H1 (cell line): ENCODE results near the gene WSCD2. TPM values are rescaled to one million over a fixed set of nuclear protein-coding genes. Genes with fewer than 3 reads are reported as not detected.
A peak's percentile ranks its signal among the peaks of the same experiment; 100 is the strongest.

Experiments
- CBX8 ChIP-seq: fragments of 300-800, 300-1000 bp; sonication (generic); IDR thresholded peaks from 2 replicates; pipeline ENCODE4 v1.7.1; 2016; ENCODE audit warnings: low read depth, low read length, borderline replicate concordance
- FOSL1 ChIP-seq: IDR thresholded peaks from 2 replicates; pipeline ENCODE4 v1.6.1; 2011; ENCODE audit warnings: mild to moderate bottlenecking, low read depth, low read length, moderate library complexity; ENCODE audit not compliant: insufficient read depth
- GTF2F1 ChIP-seq: IDR thresholded peaks from 2 replicates; pipeline ENCODE4 v1.6.1; 2012; ENCODE audit warnings: low read depth, low read length, improper control_type of control experiment, borderline replicate concordance
- JUN ChIP-seq: IDR thresholded peaks from 2 replicates; pipeline ENCODE4 v1.6.1; 2011; ENCODE audit warnings: low read depth, mild to moderate bottlenecking, improper control_type of control experiment, low read length
- KDM1A ChIP-seq: fragments of 200-600, 300-600 bp; sonication (generic); IDR thresholded peaks from 2 replicates; pipeline ENCODE4 v1.7.1; 2016; ENCODE audit warnings: mild to moderate bottlenecking, low read length, borderline replicate concordance
- POLR2AphosphoS5 ChIP-seq: IDR thresholded peaks from 2 replicates; pipeline ENCODE4 v1.6.1; 2011; ENCODE audit warnings: low read depth, low read length
- RNF2 ChIP-seq: fragments of 200-900, 300-1000 bp; sonication (generic); IDR thresholded peaks from 2 replicates; pipeline ENCODE4 v1.7.1; 2016; ENCODE audit warnings: borderline replicate concordance, low read depth, mild to moderate bottlenecking, antibody characterized with exemption, low read length; ENCODE audit not compliant: poor library complexity, severe bottlenecking; ENCODE audit errors: missing control alignments
- RXRA ChIP-seq: IDR thresholded peaks from 2 replicates; pipeline ENCODE4 v1.6.1; 2011; ENCODE audit warnings: low read depth, mild to moderate bottlenecking, low read length, moderate library complexity; ENCODE audit not compliant: insufficient read depth
- SIX5 ChIP-seq: IDR thresholded peaks from 2 replicates; pipeline ENCODE4 v1.6.1; 2011; ENCODE audit warnings: mild to moderate bottlenecking, low read depth, low read length
- SP4 ChIP-seq: IDR thresholded peaks from 2 replicates; pipeline ENCODE4 v1.6.1; 2012; ENCODE audit warnings: low read length, inconsistent platforms
- TCF12 ChIP-seq: IDR thresholded peaks from 2 replicates; pipeline ENCODE4 v1.6.1; 2011; ENCODE audit warnings: low read depth, mild to moderate bottlenecking, low read length
- ZNF274 ChIP-seq: IDR thresholded peaks from 2 replicates; pipeline ENCODE4 v1.7.0; 2012; ENCODE audit warnings: low read length, borderline replicate concordance; ENCODE audit errors: extremely low read depth
- polyA plus RNA-seq, 7 experiments: library from polyadenylated mRNA; depleted of rRNA in 3 of 7; stranded (reverse) in 5 of 7; unstranded in 2 of 7; fragments of >200 nt in 5 of 7; fragments of 200-250 nt in 2 of 7; gene quantifications; 1 replicate in 5 of 7; 2 replicates in 1 of 7; 4 replicates in 1 of 7; pipeline versions ENCODE4 v1.2.1 to v1.2.3, GENCODE V29; 2011 to 2013; ENCODE audit warnings: missing spikeins in 2 of 7, mixed read lengths in 2 of 7
- total RNA-seq: library from RNA; stranded (reverse); fragmentation: NEBNext Ultra II Directional; extraction: Animal tissue kit (Norgen Biotek cat#: 25700); gene quantifications from 2 replicates; pipeline ENCODE4 v1.2.1, GENCODE V29; 2021

The WSCD2 gene
- total and polyA plus RNA-seq, 2 of the 8 experiments (the other 6 are each of a cell fraction or from before 2014, with no cell fraction given): 1.3 to 2.2 TPM

DNA sequence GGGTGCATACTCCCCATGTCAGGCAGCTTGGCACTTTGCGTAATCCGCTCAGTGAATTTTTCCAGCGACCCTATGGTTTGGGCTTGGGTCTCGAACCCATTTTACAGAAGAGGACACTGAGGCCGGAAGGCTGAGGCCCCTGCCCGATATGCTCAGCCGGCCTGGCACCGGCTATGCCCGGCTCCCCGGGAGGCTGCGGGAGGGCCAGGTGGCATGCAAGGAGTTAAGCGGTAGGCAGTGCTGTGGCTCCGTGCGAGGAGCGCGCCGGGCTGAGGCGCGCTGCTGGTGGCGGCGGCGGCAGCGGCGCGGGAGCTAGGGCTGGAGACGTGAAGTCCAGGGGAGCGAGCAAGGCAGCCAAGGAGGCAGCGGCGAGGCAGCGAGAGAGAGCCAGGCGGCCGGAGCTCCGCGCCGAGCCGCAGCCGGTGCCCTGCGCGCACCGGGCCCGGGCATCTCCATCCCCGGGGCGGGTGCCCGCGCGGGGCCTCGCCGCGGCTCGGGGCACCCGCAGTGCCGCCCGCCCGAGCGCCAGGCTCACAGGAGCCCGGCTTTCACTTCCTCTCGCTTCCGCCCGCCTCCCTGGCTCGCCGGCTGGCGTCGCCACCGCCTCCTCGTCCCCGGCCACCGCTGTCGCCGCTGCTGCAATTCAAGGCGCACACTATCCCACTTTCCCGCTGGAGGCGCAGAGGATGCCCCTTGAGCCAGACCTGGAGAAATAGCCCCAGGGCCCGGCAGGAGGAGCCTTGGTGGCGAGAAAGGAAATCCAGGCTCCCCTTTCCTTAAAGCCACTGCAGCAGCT is at the start of gene WSCD2 (continued):
- TF ChIP-seq ZNF274 (no peak), TCF12 (no peak), FOSL1 (no peak), KDM1A (peak; percentile 99), RXRA (no peak), SP4 (no peak), CBX8 (no peak), GTF2F1 (no peak), POLR2AphosphoS5 (no peak), SIX5 (no peak), JUN (no peak), RNF2 (peak; percentile 41)
